HCT116 (cell line): ENCODE measurements around the gene VASH1.

Experiments used
- ATF3 ChIP-seq: IDR thresholded peaks from 2 replicates; pipeline ENCODE4 v1.6.1; 2012
- CEBPB ChIP-seq: IDR thresholded peaks from 2 replicates; pipeline ENCODE4 v1.6.1; 2012; ENCODE audit warnings: low read depth
- CTCF ChIP-seq, 3 experiments: fragments of 200-600 bp in 1 of 3; sonication (generic) in 1 of 3; IDR thresholded peaks in 2 of 3; conservative IDR thresholded peaks in 1 of 3; 2 replicates each; pipeline ENCODE4 v1.5.1; 2012 to 2017; ENCODE audit warnings: low read depth in 2 of 3, low read length in 2 of 3, antibody characterized with exemption in 1 of 3, borderline replicate concordance in 1 of 3, control low read depth in 1 of 3, mild to moderate bottlenecking in 1 of 3, mixed read lengths in 1 of 3, mixed run types in 1 of 3, moderate library complexity in 1 of 3; ENCODE audit not compliant: insufficient read depth in 1 of 3
- EGR1 ChIP-seq: IDR thresholded peaks from 2 replicates; pipeline ENCODE4 v1.6.1; 2012; ENCODE audit warnings: low read depth
- EZH2 ChIP-seq: fragments of 200-600 bp; sonication (generic); IDR thresholded peaks from 2 replicates; pipeline ENCODE4 v1.6.1; 2017; ENCODE audit warnings: antibody characterized with exemption, mixed run types
- FOSL1 ChIP-seq: IDR thresholded peaks from 2 replicates; pipeline ENCODE4 v1.6.1; 2012; ENCODE audit warnings: low read depth
- POLR2A ChIP-seq: IDR thresholded peaks from 2 replicates; pipeline ENCODE4 v1.7.0; 2011; ENCODE audit warnings: borderline replicate concordance; ENCODE audit not compliant: insufficient read depth, insufficient read length; ENCODE audit errors: extremely low read depth
- POLR2AphosphoS5 ChIP-seq: IDR thresholded peaks from 2 replicates; pipeline ENCODE4 v1.6.1; 2011; ENCODE audit warnings: mild to moderate bottlenecking, low read depth, low read length, moderate library complexity
- REST ChIP-seq: IDR thresholded peaks from 2 replicates; pipeline ENCODE4 v1.6.1; 2012; ENCODE audit warnings: low read depth
- SIN3A ChIP-seq: IDR thresholded peaks from 2 replicates; pipeline ENCODE4 v1.6.1; 2012; ENCODE audit warnings: low read depth
- ZFX ChIP-seq: fragments of 450-650 bp; IDR thresholded peaks from 2 replicates; pipeline ENCODE4 v1.6.1; 2017

GRCh38 chr14:76827696-76828296 lies 66.5 kb downstream of the VASH1 start:
- TF ChIP-seq CTCF (IDR thresholded peaks at IDR 0.05 in 2 of 3, conservative IDR thresholded peaks at IDR 0.05 in 1 of 3; ENCODE audit: borderline replicate concordance in 1 of 3, insufficient read depth in 1 of 3, low read depth in 2 of 3, low read length in 2 of 3) (no peak), POLR2A (no peak), REST (no peak), POLR2AphosphoS5 (no peak), SIN3A (no peak), CEBPB (no peak), EGR1 (no peak), FOSL1 (no peak), EZH2 (no peak), ATF3 (no peak), ZFX (no peak)
